Activated CD4-positive, alpha-beta T cell treated with anti-CD3 and anti-CD28 coated beads, Interleukin-2, Interleukin-4, amounts not matched to agents 100 ng/mL and 50 ng/mL, durations not matched to agents 16 hours and 8 hours (primary cell): ENCODE data around the gene SIL1.

Experiments used
- DNase-seq: peaks from one replicate; pipeline ENCODE4 v3.0.0-alpha.2; 2020; ENCODE audit warnings: low spot score

The SIL1 gene

GRCh38 chr5:138978581-138978980 lies 219.6 kb downstream of the SIL1 start:
- DNase-seq: no peak

DNA sequence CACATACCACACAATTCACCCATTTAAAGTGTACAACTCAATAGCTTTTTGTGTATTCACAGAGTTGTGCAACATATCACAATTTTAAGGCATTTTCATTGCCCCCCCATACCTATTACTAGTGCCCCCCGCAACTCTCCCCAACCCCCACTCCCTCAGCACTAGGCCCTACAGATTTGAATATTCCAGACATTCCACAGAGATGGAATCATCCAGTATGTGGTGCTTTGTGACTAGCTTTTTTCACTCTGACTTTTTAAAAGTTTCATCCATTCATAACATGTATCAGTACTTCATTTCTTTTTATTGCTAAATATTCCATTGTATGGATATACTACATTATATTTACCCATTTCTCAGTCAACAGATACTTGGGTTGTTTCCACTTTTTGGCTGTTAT lies 220.1 kb downstream of the SIL1 start:
- DNase-seq: no peak

DNA sequence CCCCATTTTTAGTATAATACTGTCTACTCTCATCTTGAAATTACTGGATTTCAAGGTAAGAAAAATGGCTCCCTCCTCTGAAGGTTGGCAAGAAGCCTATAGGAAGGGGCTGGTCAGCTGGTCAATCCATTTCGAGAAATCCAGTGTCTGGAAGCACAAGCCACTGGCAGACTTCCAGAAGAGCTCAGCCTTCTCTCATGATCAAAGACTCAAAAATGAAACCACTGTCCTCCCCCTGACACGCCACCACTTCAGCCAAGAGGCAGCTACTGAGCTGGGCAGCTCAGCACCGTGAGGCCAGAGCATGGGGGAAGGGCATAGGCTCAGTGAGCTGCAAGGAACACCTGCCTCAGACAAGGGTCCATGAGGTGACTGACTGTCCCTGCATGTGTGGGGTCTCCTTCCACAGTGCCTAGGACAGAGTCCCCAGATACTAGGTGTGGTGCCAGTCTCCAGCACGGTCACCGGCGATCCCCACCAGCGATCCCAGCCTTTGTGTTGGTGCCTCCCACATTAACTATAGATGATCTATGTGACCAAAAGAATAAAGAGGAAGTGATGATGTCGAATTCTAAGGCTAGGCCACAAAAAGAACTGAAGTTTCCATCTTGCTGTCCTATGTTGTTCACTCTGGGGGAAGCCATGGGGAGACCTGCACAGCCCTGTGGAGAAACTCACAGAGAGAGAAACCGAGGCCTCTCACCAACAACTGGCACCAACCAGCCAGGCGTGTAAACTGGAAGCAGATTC lies 222.9 kb downstream of the SIL1 start:
- no peak for DNase-seq

- no peak for DNase-seq
Observed at GRCh38 chr5:138974227-138975063, 223.7 kb downstream of the SIL1 start.

DNA sequence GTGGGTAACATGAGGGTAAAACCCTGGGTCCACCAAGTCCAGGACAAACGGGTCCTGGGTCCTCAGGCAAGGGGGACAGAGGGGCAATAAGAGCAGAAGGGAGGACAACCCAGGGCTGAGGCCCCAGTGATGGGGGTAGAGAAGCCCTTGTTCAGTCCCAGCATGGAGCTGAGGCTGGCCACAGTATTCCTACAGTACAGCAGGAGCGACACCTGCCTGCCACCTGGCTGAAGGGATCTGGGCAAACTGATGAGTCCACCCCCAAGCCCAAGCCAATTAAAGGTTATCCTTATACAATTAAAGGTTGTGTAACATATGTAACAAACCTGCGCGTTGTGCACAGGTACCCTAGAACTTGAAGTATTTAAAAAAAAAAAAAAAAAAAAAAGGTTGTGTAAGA lies 225.3 kb downstream of the SIL1 start:
- no peak for DNase-seq

DNA sequence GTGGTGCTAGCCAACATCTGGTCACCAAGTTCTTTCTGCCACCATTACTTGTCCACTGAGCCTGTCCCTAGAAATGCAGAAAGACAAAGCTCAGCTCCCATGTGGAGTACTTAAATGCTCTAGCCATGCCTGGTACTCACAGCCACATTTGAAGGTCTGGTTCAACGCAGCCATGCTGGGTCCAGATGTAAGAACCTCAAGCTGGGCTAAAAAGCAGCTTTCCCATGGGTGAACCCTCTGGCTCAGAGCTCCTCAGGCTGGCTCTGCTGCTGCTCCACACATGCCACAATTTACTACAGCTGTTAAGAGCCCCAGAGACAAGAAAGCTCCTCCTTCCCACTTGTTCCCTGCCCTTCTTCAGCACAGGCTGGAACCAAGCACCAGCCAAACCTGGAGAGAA lies 225.9 kb downstream of the SIL1 start:
- no peak for DNase-seq

- no peak for DNase-seq
Observed at GRCh38 chr5:138969323-138970002, 228.7 kb downstream of the SIL1 start.

- no peak for DNase-seq
Observed at GRCh38 chr5:138968601-138969000, 229.6 kb downstream of the SIL1 start.

- DNase-seq: no peak
Observed at GRCh38 chr5:138967791-138968448, 230.2 kb downstream of the SIL1 start.

DNA sequence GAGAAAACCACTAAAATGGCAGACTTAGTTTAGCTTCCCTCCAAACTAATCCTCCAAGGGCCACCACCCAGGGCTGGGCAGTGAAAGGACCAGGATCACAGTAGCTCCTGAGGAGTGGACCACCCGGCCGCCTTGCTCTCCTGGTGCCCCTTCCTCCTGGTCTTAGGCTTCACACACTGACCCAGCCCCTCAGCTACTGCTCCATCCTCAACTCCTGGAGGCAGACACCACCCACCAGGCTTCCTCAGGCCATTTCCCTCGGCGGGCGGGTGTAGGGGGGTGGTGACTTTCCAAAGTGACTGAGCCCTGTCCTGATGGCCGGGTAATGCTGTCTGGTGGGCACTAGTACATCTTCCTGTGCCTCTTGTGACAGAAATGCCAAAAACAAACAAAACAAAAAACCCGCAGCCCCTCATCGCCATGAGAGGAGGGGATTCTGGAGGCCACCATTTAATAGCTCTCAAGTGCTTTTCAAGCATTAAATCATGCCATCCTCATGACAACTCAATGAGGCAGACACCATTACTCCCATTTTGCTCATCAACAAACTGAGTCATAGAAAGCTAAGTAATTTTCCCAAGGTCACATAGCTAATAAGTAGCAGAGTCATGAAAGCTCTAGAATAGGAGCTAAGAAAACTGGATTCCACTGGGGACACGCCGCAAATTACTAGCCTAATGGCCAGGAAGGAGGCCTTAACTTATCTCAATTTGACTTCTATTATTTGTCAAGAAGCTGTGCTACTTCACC lies 231.8 kb downstream of the SIL1 start:
- DNase-seq: no peak

DNA sequence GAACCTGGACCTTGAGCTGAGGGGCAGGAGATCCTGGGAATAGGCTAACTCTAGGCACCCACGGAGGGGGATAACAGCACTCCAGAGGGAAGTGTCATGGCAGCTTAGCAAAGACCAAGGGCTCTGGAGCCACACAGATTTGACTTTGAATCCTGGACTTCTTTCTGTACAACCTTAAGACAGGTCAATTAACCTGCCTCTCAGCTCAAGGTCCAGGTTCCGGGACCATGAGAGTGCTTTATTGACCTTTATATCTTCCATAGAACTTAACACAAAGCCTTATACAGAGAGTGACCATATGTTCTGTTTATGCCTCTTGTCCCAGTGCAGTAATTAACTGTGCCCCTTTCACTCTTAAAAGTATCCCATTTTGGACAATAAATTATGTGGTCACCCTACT lies 232.5 kb downstream of the SIL1 start:
- DNase-seq: no peak

GRCh38 chr5:138964647-138965201 lies 233.4 kb downstream of the SIL1 start:
- no peak for DNase-seq

DNA sequence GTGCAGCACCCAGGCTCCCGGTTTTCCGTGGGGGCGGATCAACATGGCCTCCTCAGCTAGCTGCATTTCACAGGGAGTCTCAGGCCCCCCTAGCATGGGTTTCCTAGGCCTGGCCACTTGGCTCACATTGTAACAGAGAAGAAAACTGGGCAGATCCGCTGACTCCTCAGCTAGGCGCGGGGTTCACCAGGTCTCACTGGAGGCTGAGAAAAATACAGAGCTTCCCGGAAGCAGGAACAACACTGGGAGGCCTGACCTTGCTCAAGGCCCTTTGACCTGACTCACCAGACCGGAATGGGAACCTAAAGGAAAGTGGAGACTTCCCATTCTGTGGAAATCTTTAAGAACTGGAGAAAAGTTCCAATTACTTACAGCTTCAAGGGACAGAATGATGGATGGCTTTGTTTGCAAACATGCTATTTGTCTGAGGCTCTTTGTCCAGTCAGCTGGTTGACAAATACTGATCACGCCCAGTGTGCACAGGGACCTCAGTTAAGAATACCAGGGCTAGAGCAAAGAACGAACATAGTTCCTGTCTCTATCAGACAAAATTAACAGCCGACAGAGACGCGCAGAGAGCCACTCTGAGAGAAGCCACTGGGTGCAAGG lies 234.3 kb downstream of the SIL1 start:
- DNase-seq: no peak

DNA sequence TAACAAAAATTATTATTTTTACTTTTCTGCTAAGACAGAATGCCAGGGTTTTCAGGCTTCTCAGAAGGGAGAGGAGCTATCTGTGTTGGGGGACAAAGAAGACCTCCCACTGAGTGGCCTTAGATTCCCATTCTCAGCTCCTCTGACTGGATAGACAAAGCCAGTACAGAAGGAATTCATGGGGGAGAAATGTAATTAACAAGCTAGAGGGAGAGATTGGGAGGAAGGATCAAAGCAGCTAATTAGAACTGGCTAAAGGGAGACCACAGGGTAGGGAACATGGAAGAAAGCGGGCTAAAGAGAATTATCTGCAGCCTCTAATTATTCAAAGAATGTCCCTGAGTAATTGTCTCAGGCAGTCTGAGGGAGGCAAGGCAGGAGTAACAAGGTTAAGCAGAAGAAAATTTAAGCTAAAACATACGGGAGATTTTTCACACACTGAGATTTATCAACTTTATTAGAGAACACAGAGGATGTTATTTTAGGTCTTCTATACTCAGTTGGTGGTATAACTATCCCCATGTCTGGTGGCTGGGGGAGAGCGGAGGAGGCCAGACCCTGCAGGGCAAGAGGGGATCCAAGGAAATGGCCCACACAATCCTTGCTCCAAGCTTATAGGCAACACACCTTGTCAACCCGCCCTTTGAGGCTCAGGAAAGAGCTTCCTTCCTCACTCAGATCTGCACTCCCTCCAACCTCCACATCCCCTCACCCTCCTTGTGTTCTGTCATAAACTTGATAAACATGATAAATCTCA lies 235.4 kb downstream of the SIL1 start:
- no peak for DNase-seq

- no peak for DNase-seq
Observed at GRCh38 chr5:138961729-138962128, 236.4 kb downstream of the SIL1 start.

DNA sequence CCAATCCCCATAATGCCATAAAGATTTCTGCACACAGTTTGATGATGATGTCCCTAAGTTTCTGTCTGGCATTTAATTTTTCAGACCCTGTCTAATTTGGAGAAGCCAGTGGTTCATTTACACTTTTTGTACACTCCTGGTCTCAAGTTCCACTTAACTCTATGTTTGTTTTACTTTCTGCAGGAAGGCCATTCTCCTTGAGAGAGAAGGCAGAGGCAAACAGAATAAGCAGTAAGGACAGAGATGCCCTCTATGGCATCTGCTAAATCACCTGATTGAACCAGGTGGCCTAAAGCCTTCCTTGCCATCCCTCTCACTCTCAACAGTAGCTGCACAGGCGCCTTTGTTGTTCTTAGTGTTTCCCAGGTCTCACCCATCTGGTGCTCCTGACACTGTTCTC lies 236.9 kb downstream of the SIL1 start:
- DNase-seq: no peak

DNA sequence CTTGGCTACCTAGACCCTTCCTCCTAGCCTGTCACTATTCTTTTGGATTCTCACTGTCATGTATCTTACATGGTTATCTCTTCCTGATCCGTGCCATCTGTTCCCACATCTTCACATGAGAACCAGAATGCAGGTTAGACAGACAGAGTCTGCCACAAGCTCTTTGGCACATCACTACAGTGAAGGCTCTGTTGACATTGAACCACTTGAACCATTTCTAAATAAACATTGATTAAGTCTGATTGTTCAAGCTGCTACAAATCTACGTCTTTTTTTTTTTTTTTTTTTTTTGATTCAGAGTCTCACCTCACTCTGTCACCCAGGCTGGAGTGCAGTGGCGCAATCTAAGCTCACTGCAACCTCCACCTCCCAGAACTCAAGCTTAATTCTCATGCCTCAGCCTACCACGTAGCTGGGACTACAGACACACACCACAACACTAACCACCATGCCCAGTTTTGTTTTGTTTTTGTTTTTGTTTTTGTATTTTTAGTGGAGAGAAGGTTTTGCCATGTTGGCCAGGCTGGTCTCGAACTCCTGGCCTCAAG lies 237.9 kb downstream of the SIL1 start:
- no peak for DNase-seq

DNA sequence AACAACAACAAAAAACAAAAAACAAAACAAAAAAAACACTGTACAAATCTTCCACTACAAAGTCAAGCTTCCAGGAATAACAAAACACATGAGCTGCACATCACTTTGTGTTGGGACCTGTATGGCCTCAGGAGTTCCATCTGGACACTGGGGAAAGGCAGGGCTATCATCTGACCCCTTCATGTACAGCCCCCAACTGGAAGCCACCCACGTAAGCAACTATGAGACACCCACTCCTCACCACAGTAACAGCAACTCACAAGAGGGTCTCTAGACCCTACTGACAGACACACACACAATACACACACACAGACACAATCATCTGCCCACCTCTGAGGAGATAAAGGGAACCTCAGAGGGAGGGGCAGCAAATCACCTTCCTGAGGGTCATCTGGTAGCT lies 241.4 kb downstream of the SIL1 start:
- no peak for DNase-seq

DNA sequence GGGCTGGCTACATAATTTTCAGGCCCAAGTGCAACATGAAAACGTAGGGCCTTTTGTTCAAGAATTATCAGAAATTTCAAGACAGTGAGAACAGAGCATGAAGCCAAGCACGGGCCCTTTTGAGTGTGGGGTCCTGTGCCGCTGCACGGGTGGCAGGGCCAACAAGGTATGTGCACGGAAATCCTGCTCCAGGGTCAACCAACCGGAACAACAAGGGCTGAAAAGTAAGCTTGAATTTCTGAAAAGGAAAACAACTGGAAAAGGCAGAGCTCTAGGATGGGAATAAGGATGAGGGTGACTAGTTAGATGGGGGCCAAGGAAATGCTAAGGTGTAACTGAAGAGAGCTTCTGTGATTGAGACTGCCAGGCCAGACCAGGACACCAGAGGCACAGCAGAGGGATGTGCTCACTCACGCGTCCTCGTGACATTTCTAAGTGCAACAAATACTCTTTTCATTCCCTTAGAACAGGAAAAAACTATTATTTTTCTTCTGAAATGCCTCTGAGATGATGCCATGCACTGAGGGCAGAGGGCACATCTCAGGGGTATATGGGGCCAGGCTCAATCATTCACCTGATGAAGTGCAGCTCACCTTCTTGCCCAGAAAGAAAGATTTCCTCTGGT lies 242.4 kb downstream of the SIL1 start:
- DNase-seq: no peak
